Measurements from ENCODE around the gene DACH1.

DACH1 gene

DNA sequence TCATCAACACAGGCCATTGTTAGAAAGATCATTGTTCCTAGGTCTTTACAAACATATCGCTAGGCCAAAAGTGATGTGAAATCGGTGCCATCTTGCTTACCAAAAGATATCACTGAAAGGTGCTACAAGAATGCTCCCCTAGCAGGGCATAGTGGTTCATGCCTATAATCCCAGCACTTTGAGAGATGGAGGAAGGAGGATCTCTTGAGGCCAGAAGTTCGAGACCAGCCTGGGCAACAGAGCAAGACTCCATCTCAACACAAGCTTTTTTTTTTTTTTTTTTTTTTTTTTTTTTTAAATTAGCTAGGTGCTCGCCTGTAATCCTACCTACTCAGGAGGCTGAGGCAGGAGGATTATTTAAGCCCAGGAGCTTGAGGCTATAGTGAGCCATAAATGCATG lies 92.1 kb downstream of the DACH1 start:
- no peak for DNase-seq (ENCODE audit: low read depth in 2 of 2)

DNA sequence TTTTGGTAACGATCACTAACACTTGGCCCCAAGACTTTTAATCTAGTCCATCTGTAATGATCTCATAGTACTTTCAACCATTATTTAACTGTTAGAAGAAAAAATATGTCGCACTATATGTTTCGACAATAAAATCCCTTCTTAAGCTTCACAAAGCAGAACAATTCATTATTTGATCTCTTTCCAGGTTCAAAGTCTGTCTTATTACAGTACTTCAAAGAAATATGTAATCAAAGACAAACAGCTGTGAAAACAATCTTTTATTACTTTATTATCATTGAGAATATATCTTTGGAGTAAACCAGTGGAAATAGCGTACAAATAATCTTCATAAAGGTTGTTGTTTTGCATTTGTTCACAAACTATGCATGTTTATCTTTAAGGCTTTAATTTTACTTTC lies 93.5 kb downstream of the DACH1 start:
- no peak for DNase-seq (ENCODE audit: low read depth in 2 of 2)

GRCh38 chr13:71772361-71772760 lies 94.6 kb downstream of the DACH1 start:
- no peak for DNase-seq (ENCODE audit: low read depth in 2 of 2)

DNA sequence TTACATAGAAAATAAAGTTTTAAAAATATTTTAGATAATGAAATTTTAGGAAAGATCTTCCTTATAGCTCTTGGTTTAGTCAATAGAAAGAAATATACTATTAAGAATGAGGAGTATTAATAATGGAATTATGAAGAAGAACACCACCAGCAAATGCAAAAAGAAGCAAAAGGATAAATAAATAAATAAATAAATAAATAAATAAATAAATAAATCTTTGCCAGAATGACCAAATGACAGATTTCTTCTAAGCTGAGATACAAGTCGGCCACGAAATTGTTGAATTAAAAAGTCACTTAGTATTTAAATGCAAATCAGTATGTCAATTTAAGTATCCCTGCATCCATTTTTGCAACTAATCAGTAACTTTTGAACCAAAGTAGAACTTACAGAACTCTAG lies 95.9 kb downstream of the DACH1 start:
- no peak for DNase-seq (ENCODE audit: low read depth in 2 of 2)

DNA sequence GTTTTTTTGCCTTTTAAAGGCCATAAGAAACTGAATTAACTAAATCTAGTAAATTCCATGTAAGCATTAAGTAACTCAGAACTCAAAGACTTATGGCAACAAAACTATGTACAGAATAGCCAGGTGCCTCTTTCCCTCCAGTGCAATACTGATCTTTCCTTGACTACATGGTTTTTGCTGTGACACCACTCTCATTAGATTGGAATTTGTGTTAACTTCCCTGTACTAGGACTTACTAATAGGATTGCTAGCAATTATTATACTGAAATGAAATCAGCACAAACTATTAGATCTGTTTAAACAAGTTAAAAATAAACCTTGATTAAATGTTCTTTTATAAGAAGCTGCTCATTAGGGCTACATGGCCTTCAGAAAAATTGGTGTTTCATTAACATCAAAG lies 96.3 kb downstream of the DACH1 start:
- DNase-seq (ENCODE audit: low read depth in 2 of 2) = no peak

DNA sequence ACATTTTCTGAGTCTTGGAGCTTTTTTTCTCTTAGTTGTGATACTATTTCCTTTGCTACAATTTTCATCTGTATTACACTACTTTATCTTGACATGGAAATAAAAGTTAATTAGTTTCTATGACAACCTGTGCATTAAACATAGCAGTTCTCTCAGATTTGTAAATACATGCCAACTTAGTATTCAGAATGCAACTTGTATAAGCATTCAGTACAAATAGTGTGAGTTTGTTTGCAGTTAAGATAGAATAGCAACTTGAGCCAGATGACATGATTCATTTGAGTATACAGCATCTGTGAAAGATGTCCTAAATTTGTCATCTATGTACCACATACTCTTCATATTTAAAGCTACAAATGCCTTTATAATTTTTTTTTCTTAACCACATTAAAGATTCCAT lies 98.1 kb downstream of the DACH1 start:
- no peak for DNase-seq (ENCODE audit: low read depth in 2 of 2)

- no peak for DNase-seq (ENCODE audit: low read depth in 2 of 2)
Measured at GRCh38 chr13:71759651-71760511, 107.1 kb downstream of the DACH1 start.

DNA sequence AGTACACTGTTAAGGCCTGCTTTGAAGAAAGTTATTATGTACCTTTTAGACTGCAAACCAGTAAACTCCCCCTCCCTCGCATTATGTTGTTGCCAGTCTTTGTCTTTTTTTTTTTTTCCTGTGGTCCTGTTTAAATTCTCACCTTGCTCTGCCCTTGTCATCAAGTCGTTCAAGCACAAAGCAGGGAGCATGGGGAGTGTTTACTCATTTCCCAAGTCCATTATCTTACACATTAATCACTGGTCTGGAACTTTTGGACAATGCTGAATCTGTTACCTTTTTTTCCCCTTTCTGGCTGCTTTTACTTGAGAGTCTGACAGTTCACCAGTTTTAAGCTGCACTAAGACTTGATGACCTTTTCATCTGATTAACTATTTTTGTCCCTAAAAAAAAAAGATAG lies 108.2 kb downstream of the DACH1 start:
- DNase-seq (ENCODE audit: low read depth in 2 of 2) = no peak

DNA sequence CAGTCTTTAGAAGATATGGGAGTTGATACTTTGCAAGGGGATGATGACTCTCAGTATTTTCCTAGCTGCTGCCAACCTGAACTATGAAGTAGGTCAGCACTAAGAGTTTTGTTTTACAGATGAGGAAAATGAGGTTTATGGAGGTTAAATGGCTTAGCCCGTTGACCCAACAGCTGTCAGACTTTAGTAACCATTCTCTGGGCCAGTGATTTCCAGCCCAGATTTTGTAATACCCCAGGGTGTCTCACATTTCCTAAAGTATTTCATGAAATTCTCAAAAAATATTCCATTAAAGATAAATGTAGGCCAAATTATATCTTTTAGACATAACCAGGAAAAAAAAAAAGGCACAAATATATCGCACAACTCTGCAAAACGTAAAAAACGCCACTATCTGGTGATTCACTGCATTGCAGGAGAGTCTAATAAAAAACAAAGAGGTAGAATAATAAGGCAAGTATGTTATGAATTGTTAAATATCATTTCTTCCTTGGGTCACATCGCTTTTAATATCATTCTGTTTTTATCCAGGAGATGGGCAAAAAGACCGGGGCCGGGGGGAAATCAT lies 112.5 kb downstream of the DACH1 start:
- no peak for DNase-seq (ENCODE audit: low read depth in 2 of 2)

DNA sequence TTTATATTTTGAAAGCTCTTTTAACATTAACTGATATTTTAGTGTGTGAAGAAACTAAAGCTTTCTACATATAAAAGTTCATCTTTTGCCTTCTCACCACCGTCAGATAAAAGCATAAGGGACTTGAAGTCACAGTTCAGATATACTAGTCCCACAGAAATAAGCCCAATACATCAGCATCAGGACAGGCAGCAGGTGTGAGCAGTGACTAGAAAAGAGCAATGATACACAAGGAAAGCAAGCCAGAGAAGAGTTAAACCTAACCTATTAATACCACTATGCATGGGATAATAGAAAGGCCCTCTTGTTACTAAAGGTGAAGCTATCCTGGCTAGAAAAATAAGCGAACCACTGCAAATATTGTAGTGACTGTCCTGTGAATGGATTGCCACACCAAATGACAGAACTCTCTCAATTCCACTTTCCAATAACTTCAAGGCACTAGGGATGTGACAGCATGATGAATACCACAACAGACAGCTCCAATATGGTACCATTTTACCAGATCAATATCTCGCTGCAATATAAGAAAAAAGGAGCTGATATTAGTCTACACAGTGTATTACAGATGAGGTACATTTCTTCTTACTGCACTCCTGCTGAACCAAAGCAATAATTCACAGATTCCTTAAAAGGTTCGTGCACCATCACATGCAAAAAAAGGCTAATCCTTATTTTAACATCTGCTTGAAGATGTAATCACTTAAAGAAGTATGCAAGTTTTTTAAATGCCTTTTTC lies 114.1 kb downstream of the DACH1 start:
- no peak for DNase-seq (ENCODE audit: low read depth in 2 of 2)

DNA sequence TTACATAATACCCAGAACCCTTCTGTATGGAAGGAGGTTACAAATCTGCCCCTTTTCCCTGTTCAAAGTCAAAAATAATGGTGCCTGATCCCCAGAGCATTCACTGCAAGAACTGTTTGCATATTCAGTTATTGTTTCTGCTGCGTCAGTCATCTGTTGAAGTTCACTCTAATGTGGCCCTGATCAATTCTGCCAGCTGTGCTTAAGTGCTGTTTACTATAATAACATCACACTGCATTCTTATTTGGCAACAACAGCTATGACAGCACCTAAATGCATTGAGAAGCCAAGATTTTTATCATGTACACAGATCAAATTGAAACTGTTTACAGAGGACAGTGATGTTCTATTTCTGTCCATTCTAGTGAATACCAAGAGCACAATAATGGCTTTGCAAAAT lies 115.9 kb downstream of the DACH1 start:
- DNase-seq (ENCODE audit: low read depth in 2 of 2) = no peak

GRCh38 chr13:71730267-71730666 lies 136.7 kb downstream of the DACH1 start:
- no peak for DNase-seq (ENCODE audit: low read depth in 2 of 2)

- DNase-seq (ENCODE audit: low read depth in 2 of 2) = no peak
Measured at GRCh38 chr13:71729441-71729840, 137.6 kb downstream of the DACH1 start.

DNA sequence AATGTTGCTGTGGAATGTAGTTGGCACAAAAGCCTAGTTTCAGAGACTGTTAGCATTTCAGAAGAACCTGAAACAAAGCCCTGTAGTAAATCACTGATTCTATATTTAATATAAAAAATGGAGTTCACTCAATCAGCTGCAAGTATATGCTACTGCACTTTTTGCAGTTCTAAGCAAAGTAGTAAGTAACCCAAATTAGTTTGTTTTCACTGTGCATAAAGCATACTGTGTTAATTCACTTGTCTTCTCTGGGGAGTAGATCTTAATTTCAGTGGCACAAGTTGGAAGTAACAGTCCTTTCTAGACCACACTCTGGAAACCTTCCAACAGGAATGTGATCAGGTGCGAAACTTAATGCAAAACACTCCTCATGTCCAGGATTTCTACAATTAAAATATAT lies 139.3 kb downstream of the DACH1 start:
- DNase-seq (ENCODE audit: low read depth in 2 of 2) = no peak

- DNase-seq (ENCODE audit: low read depth in 2 of 2) = no peak
Measured at GRCh38 chr13:71727042-71727441, 140.0 kb downstream of the DACH1 start.

DNA sequence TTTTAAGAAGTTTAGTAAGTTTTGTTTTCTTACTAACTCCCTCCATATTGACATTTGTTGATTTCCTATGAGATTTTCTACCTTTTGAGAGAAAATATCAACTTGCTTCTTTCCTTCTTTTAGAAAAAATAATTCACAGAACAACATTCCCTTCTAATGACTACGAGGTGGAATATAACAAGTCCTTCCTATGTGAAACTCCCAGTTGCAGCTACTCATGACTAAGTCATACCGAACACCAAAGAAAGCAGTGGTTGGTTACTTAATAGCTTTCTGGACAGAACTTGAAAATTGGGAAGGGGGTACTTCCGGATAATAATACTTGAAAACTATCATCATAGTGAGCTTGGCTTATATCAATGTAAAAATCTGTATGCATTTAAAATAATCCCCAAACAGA lies 144.8 kb downstream of the DACH1 start:
- DNase-seq (ENCODE audit: low read depth in 2 of 2) = no peak

DNA sequence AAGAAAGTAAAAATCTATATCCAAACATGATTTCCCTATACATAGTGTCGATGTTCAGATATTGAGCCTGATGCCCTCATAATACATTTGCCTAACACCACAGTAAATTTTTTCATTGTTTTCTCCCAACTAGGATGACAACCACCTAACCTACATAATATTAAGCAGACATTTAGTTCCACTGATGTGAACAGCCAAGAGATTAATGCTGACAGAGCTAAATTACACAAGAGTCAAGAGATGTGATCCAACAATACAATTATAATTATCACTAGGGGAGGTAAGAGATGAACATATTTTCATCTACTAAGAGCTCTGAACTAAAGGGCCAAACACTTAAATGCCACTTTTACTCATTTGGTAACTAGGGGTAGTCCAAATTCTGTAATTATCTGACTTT lies 145.9 kb downstream of the DACH1 start:
- DNase-seq (ENCODE audit: low read depth in 2 of 2) = no peak

- no peak for DNase-seq (ENCODE audit: low read depth in 2 of 2)
Measured at GRCh38 chr13:71718931-71719330, 148.1 kb downstream of the DACH1 start.

- no peak for DNase-seq (ENCODE audit: low read depth in 2 of 2)
Measured at GRCh38 chr13:71714802-71715375, 152.1 kb downstream of the DACH1 start.

DNA sequence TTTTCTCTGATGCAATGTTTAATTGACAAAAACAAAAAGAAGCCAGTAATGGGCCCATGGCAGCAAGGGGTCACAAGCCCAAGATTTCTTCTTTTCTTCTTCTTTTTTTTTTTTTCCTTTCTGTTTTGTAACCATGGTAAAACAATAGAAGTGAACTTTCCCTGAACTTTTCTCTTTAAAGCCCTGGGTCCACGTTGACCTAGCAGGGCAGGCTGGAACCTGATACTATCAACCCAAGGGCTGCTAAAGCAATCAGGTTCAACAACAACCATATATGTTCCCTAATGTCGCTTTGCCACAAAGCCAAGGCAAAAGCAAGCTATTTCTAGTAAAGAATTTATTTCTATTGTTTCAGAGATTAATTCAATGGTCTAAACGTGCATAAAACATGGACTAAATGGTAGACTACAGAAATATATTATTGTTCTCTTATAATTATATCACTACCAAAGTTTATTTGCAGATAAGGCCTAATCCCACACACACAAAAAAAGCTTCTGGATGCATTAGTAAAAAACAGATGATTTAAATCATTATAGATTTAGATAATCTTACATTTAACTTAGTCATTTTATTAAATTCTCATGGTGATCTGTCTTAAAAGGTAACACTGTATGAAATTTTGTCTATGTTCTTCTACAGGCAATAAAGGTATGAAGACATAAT lies 153.9 kb downstream of the DACH1 start:
- no peak for DNase-seq (ENCODE audit: low read depth in 2 of 2)

- no peak for DNase-seq (ENCODE audit: low read depth in 2 of 2)
Measured at GRCh38 chr13:71704656-71705055, 162.3 kb downstream of the DACH1 start.

DNA sequence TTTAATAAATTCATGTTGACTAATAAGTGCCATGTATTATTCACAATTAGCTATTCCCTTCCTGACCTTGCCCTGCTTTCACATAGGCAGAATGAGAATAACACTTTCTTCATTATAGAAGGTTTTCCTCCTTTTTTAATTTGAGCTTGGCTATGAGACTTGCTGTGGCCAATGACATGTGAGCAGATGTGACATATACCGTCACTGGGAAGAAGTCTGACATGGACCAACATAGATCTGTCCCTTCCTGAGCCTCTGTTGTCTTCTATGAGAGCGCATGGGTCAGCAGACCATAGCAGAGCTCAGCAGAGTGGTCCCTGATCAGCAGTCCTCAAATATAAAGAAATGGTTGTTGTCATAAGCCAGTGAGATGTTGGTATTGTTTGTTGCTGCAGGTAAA lies 163.9 kb downstream of the DACH1 start:
- no peak for DNase-seq (ENCODE audit: low read depth in 2 of 2)
